Body of pancreas (tissue), 4 donors: ENCODE results near the gene EYA3.

Experiments used
- CTCF ChIP-seq, 7 experiments: fragments of 450-650 bp in 4 of 7; fragments of 200-600 bp in 3 of 7; sonication (generic) in 3 of 7; IDR thresholded peaks; one replicate each; pipeline ENCODE4 v1.5.1; 2016 to 2019; ENCODE audit warnings: antibody characterized with exemption in 7 of 7
- POLR2A ChIP-seq, 3 donors: fragments of 450-650 bp; IDR thresholded peaks; one replicate each; pipeline ENCODE4 v1.6.1; 2016; ENCODE audit warnings: antibody characterized with exemption in 3 of 3, mild to moderate bottlenecking in 2 of 3

- TF ChIP-seq CTCF (IDR thresholded peaks at IDR 0.05) (no peak), POLR2A (IDR thresholded peaks at IDR 0.05) (no peak)
Observed at GRCh38 chr1:28136169-28136921, 47.9 kb upstream of the EYA3 start.
